Neuron (in vitro differentiated cells): ENCODE results near the gene MGAT2.
"Not testable (repeated sequence)": the region's sequence is repeated elsewhere in the genome, so short reads cannot be mapped to it uniquely, and the experiment has no call there.

Experiments used
- H2AFZ ChIP-seq: one replicate; pipeline ENCODE4 v1.6.1; 2013; ENCODE audit warnings: low read depth, mild to moderate bottlenecking, inconsistent platforms, low read length, moderate library complexity
- H3K27me3 ChIP-seq: one replicate; pipeline ENCODE4 v1.6.1; 2013; ENCODE audit warnings: low read length; ENCODE audit not compliant: insufficient read depth
- H3K36me3 ChIP-seq: one replicate; pipeline ENCODE4 v1.6.1; 2013; ENCODE audit warnings: low read length; ENCODE audit not compliant: insufficient read depth
- H3K4me1 ChIP-seq: one replicate; pipeline ENCODE4 v1.6.1; 2013; ENCODE audit warnings: low read length; ENCODE audit not compliant: insufficient read depth
- H3K4me3 ChIP-seq: 2 replicates; pipeline ENCODE4 v1.5.1; 2013; ENCODE audit warnings: mild to moderate bottlenecking, low read length, moderate library complexity
- H3K9me3 ChIP-seq: one replicate; pipeline ENCODE4 v1.6.1; 2013; ENCODE audit warnings: low read length

The MGAT2 gene

GRCh38 chr14:49620182-49621113 lies at the start of gene MGAT2, which contains the start of gene RPL36AL:
MGAT2 (plus strand) TSS chr14:49620799; CDS start chr14:49621269, 470 bp downstream.
RPL36AL (minus strand) TSS chr14:49620626; CDS start chr14:49619104, 1,522 bp downstream.
- H3K4me3 ChIP-seq, result peak within 1 kb of the TSS; percentile 88
- H3K27me3 ChIP-seq, result no peaks in the 10 kb centered on the region
- H3K9me3 ChIP-seq, result no peaks in the 10 kb centered on the region
- peaks cover 36% of the 10 kb centered on the region for H3K36me3 ChIP-seq
- H3K4me1 ChIP-seq, result peaks cover 37% of the 10 kb centered on the region
- peak within 1 kb of the TSS; percentile 90 for H2AFZ ChIP-seq

- no peaks in the 10 kb centered on the region for H3K27me3 ChIP-seq
- H3K4me3 ChIP-seq, result no peak overlapping the region
- no peaks in the 10 kb centered on the region for H3K4me1 ChIP-seq
- H3K9me3 ChIP-seq, result peaks cover 4% of the 10 kb centered on the region
- peaks cover 34% of the 10 kb centered on the region for H3K36me3 ChIP-seq
- H2AFZ ChIP-seq, result no peak overlapping the region
Measured at GRCh38 chr14:49574038-49574437, 46.6 kb upstream of the MGAT2 start.

- Histone ChIP-seq H3K9me3 (no peaks in the 10 kb centered on the region), H3K4me1 (no peaks in the 10 kb centered on the region), H3K4me3 (no peak overlapping the region), H3K36me3 (peaks cover 43% of the 10 kb centered on the region), H2AFZ (no peak overlapping the region), H3K27me3 (no peaks in the 10 kb centered on the region)
Measured at GRCh38 chr14:49578141-49578540, 42.5 kb upstream of the MGAT2 start.

- Histone ChIP-seq H3K27me3 (no peaks in the 10 kb centered on the region), H2AFZ (no peak overlapping the region), H3K4me1 (peaks cover 10% of the 10 kb centered on the region), H3K9me3 (no peaks in the 10 kb centered on the region), H3K4me3 (no peak overlapping the region), H3K36me3 (peaks cover 52% of the 10 kb centered on the region)
Measured at GRCh38 chr14:49579841-49580240, 40.8 kb upstream of the MGAT2 start.

GRCh38 chr14:49581209-49582112 lies 39.1 kb upstream of the MGAT2 start:
- Histone ChIP-seq H3K9me3 (no peaks in the 10 kb centered on the region), H3K27me3 (no peaks in the 10 kb centered on the region), H3K4me1 (peaks cover 14% of the 10 kb centered on the region), H3K36me3 (peaks cover 44% of the 10 kb centered on the region), H2AFZ (no peak overlapping the region), H3K4me3 (no peak overlapping the region)

- H3K4me1 ChIP-seq, result peaks cover 14% of the 10 kb centered on the region
- H3K9me3 ChIP-seq, result no peaks in the 10 kb centered on the region
- H3K36me3 ChIP-seq, result peaks cover 37% of the 10 kb centered on the region
- H2AFZ ChIP-seq, result no peak overlapping the region
- H3K4me3 ChIP-seq, result no peak overlapping the region
- no peaks in the 10 kb centered on the region for H3K27me3 ChIP-seq
Measured at GRCh38 chr14:49582113-49582977, 38.3 kb upstream of the MGAT2 start.

GRCh38 chr14:49583629-49584028 lies 37.0 kb upstream of the MGAT2 start:
- H3K4me1 ChIP-seq, result peaks cover 14% of the 10 kb centered on the region
- H3K27me3 ChIP-seq, result no peaks in the 10 kb centered on the region
- peaks cover 31% of the 10 kb centered on the region for H3K36me3 ChIP-seq
- no peak overlapping the region for H3K4me3 ChIP-seq
- H2AFZ ChIP-seq, result no peak overlapping the region
- H3K9me3 ChIP-seq, result no peaks in the 10 kb centered on the region

- peaks cover 14% of the 10 kb centered on the region for H3K4me1 ChIP-seq
- H2AFZ ChIP-seq, result no peak overlapping the region
- H3K4me3 ChIP-seq, result peak overlapping the region; percentile 11
- H3K9me3 ChIP-seq, result no peaks in the 10 kb centered on the region
- peaks cover 31% of the 10 kb centered on the region for H3K36me3 ChIP-seq
- no peaks in the 10 kb centered on the region for H3K27me3 ChIP-seq
Measured at GRCh38 chr14:49584058-49584457, 36.5 kb upstream of the MGAT2 start.

GRCh38 chr14:49584981-49585640 lies 35.5 kb upstream of the MGAT2 start:
- Histone ChIP-seq H3K4me1 (peaks cover 14% of the 10 kb centered on the region), H3K36me3 (peaks cover 31% of the 10 kb centered on the region), H3K4me3 (peak overlapping the region; percentile 100)
- H2AFZ ChIP-seq, H3K27me3 ChIP-seq, H3K9me3 ChIP-seq: not testable (repeated sequence)

- Histone ChIP-seq H3K36me3 (peaks cover 31% of the 10 kb centered on the region), H3K4me3 (peak within 1 kb of the TSS; percentile 100), H3K4me1 (peaks cover 14% of the 10 kb centered on the region)
Measured at GRCh38 chr14:49585803-49586672, 34.6 kb upstream of the MGAT2 start, which contains the start of gene RPS29. RPS29 (minus strand) TSS chr14:49586380; CDS start chr14:49586346, 34 bp downstream.

GRCh38 chr14:49586673-49587460 lies 33.7 kb upstream of the MGAT2 start:
- Histone ChIP-seq H3K36me3 (peaks cover 31% of the 10 kb centered on the region), H3K4me1 (peaks cover 14% of the 10 kb centered on the region), H3K9me3 (no peaks in the 10 kb centered on the region), H3K27me3 (no peaks in the 10 kb centered on the region), H3K4me3 (peak overlapping the region; percentile 100), H2AFZ (peak overlapping the region; percentile 11)

More at GRCh38 chr14:49585803-49586672, 34.6 kb upstream of the MGAT2 start, which contains the start of gene RPS29:
- peak within 1 kb of the TSS; percentile 11 for H2AFZ ChIP-seq
- H3K9me3 ChIP-seq, result no peaks in the 10 kb centered on the region
- H3K27me3 ChIP-seq, result no peaks in the 10 kb centered on the region
